CD4-positive, alpha-beta T cell treated with Interleukin-10 for 1 hour (primary cell): Measurements from ENCODE around the gene KCNA4.
"Not testable (repeated sequence)": the region's sequence is repeated elsewhere in the genome, so short reads cannot be mapped to it uniquely, and the experiment has no call there.

Experiments
- DNase-seq: peaks from one replicate; pipeline ENCODE4 v3.0.0-alpha.2; 2020

Gene KCNA4

DNA sequence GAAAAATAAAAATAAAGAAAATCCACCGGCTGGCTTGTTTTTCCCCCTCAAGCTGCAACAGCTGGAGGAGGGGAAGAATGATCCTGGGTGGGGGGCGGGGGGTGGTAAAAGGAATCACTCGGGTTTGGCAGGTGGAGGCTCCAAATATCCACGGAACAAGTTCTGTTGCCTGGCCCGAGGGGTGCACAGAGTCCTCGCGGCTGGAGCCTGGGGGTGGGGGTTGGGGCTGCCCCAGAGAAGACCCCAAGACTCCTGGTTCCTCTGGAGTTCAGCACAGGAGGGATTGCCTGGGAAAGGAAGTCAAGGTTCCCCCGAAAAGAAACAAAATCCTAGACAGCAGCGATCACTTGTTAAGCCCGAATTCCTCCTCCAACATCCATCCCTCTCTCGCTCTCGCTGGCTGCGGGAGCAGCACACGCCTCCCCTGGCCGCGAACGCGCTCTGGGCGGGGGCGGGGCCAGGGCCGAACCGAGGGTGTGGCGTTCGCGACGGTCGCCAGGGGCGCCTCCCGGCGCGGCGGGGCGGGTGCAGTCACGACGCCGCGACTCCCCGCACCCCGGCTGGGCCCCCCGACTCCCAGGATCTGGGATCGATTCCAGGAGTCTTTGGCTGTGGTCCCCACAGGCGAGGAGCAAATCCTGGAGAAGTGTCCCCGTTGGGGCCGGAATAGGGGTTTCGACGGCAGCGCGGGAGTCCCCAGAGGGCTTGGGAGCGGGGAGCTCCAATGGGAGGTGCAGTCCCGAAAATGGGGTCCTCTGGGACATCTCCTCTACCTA lies at the start of gene KCNA4:
TSS of gene KCNA4 (minus strand) at position 443 of the 776 bp plus-strand sequence. CDS start 4,352 bp downstream, outside the sequence.
- no peak for DNase-seq

DNA sequence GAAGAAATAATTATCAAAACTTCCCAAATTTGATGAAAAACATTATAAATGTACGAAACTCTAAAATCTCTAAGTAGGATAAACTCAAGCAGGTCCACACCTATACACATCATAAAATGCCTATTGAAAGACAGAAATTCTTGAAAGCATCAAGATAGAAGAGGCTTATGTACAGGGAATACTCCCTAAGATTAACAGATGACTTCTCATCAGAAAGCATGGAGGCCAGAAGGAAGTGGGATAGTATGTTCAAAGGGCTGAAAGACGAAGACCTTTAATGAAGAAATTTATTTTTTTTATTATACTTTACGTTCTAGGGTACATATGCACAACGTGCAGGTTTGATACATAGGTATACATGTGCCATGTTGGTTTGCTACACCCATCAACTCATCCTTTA lies 45.3 kb upstream of the KCNA4 start:
- no peak for DNase-seq

DNA sequence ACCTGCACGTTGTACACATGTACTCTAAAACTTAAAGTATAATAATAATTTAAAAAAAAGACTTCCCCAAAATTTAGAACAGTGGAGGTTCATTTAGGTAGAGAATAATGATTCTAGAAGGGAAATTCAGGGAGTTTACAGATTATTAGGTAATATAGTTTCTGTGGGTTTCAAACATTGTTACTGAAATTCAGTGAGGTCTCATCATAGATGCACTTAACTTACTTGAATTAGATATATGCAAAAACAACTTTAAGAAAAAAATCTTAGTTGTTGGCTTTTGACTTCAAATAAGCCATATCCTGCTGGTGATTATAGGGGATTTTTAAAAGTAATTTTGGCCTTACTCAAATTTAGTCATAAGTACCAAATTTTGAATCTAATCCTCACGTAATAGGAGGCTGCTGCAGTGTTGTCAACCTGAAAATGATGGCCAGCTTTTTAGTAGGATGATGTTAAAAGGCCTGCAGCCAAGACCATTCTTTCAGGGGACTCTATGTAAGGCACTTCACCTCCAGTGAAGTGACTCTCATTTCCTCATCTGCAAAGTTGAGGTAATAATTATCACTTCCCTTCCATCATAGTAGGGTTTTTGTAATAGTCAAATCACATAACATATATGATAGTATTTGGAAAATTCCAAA lies 42.5 kb upstream of the KCNA4 start:
- no peak for DNase-seq

DNA sequence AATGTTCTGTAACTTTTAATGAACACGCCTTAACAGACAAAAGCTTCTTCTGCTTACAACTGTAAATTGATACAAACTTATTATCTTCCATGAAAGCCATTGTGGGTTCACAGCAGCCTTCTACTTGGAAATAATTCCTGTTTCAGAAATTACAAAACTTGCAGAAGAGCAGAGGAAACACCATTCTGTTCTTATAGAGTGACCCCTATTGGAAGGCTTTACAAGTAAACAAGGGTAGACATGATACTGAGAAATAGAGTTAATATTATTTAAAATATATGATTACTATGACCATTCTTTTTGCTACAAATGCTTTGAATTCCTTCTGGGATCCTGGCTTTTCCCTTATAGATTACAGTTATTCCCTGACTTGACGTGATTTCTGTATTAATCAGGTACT lies 32.4 kb upstream of the KCNA4 start:
- DNase-seq, result no peak

DNA sequence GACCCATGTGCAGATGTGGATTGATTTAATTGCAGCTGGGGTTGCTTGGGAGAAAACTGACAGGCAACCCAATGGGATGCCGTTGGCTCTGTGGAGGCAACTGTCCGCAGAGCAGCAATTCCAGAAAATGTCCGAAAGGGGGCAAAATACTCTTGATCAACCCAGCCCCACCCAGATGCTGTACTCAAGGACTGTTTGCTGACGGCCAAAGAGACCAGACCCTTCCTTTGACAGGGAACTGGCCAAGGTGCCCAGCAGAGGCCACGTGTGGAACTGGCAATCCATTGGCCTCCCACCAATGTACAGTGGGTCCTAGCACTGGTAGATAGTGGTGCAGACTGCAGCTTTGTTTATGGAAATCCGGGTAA lies 29.7 kb upstream of the KCNA4 start:
- no peak for DNase-seq

DNA sequence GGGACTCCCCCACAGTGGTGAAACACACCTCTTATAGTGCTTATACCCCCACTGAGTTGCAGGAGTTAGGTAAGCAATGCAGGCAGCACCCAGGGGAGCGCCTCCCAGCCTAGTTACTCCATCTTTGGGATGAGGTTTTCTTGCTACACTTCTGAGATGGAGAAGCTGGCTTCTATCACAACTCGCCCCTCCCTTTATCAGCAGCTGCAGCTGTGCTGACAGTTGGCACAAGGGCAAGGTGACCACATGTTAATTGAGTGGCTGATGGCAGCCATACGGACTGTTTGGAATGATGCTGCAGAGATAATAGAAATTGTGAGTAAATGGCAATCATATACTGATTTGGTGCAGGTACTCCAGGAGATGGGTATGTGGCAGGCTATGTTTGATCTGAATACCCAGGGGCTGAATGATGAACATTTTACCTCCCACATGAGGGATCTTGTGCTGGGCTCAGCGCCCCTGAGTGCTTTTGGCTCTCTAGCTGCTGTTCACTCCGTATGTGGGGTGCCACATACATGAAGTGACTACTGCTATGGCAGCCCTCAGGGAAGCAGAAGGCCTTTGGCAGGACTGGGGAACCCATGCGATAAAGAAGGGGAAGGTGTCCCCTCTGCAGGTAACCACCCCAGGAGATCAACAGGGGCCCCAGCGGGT lies 29.2 kb upstream of the KCNA4 start:
- no peak for DNase-seq

DNA sequence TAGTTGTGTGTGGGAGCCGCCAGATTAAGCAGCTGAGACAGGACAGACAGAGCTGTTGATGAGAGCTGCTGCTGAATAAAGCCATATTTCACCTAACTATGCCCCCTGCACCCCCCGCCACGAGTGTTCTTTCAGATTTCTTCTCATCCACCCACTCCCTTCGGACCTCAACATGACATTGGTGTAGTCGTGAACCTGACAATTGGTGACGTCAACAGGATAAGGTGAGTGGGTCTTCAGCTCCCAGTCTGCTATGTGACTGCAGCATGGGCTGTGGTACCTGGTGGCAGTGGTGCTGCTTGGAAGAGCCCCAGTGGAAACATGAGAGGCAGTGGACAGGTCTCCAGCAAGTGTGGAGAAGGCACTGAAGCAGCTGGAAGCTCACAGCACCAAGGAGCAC lies 28.3 kb upstream of the KCNA4 start:
- no peak for DNase-seq

DNA sequence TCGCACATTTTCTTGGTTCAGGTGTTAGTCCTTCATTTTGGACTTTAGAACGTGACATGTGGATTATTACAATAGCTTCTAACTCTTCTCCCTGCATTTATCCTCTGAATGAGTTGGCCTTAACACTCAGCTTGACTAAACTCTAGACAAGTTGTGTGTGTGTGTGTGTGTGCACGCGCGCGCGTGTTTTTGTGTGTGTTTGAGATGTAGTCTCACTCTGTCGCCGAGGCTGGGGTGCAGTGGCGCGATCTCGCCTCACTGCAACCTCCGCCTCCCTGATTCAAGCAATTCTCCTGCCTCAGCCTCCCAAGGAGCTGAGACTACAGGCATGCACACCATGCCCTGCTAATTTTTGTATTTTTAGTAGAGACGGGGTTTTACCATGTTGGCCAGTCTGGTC lies 24.3 kb upstream of the KCNA4 start:
- DNase-seq, result no peak

DNA sequence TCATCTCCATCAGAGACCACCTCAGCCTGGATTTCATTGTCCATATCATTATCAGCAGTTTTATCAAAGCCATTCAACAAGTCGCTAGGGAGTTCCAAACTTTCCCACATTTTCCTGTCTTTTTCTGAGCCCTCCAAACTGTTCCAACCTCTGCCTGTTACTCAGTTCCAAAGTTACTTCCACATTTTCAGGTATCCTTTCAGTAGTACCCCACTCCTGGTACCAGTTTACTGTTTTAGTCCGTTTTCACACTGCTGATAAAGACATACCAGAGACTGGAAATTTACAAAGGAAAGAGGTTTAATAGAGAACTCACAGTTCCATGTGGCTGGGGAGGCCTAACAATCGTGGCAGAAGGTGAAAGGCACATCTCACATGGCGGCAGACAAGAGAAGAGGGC lies 17.9 kb upstream of the KCNA4 start:
- DNase-seq, result not testable (repeated sequence)

DNA sequence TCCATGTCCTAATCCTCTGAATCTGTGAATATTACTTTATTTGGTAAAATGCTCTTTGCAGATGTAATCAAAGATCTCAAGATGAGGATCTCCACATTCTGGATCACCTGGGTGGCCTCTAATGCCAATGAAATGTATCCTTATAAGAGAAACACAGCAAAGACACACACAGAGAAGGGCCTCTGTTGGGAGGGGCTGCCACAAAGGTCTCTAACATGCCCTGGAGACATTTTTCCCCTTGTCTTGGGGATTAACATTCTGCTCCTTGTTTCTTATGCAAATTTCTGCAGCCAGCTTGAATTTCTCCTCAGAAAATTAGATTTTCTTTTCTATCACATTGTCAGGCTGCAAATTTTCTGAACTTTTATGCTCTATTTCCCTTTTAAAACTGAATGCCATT lies 17.3 kb upstream of the KCNA4 start:
- DNase-seq, result not testable (repeated sequence)

DNA sequence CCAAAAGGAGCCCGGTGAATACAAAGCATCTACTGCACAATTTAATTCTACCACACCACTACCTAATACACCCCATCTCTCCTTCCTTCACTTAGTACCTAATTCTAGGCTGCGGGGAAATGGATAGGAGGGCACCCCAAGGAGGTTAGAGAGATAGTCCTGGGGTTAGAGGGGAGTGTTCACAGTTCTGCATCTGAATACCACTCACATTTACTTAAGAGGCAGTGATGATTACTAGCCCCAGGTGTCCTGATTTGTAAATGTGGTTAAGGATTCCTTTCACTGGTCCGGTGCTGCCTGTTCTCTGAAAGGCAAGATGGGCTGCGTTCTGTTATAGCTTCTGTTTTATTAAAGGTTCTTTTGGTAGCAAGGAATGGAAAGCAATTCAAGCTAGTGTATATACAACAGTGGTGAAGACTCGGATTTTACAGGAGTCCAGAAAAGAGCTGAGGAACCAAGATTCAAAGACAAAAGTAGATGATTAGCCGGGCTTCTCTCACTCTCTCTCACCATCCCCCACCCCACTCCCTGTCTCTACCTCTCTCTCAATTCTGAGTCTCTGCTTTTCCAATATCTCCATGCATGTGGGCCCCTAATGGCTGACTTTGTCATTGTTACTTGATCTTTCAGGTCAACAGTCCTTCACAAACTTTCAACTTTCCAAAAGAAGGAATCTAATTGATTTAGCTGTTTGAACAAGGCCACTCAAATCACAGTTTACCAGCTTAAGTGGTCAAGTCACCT lies 8.7 kb upstream of the KCNA4 start:
- DNase-seq, result no peak

DNA sequence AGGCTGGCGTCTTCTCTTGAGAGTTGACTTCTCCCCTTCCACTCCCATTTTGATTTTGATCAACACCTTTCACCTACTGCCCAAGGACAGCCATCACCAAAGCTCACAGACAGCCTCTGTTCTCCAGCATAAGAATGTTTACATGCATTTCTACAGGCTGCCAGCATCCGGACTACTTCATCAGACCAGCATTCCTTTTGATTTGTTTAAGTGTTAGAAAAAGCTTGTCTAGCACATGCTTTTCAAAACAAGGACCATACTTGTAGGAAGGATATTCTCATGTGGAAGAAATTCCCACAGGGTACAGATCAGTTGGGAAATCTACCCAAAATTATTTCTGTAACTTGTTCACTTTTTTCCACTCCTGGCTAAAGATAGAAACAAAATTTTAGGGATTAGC lies 6.2 kb upstream of the KCNA4 start:
- no peak for DNase-seq

DNA sequence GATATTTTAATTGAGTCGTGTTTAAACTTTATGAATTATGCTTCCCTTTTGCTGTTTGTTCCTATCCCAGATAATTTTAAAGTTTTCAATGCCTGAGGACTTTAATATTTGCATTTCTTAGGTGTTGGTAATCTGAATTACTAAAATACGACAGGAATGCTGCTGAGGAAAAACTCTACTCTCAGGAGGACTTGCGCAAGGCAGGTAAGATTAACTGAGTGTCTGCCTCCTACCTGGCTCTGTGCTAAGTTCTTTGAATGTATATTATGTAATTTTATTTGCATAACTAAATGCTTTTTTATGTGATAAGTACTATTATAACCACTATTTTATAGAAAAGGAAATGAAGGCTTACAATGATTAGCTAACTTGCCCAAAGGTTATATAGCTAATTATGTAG lies 2.7 kb upstream of the KCNA4 start:
- no peak for DNase-seq

DNA sequence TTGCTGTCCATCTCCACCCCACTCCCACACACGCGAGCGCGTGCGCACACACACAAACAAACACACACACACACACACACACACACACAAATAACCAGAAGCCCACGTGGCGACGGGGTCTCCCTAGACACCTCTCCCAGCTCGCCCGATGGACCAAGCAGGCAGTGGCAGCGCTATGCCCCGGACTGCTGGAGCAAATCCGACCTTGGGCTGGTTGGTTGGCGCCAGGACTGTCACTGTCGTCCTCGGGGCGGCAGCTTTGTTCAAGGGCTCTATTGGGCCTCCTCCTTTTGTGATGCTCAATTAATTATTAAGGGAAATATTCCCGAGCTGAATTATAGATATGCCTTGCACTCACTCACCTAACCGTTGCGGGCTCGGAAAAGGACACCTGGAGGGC lies 1.7 kb upstream of the KCNA4 start:
- no peak for DNase-seq

DNA sequence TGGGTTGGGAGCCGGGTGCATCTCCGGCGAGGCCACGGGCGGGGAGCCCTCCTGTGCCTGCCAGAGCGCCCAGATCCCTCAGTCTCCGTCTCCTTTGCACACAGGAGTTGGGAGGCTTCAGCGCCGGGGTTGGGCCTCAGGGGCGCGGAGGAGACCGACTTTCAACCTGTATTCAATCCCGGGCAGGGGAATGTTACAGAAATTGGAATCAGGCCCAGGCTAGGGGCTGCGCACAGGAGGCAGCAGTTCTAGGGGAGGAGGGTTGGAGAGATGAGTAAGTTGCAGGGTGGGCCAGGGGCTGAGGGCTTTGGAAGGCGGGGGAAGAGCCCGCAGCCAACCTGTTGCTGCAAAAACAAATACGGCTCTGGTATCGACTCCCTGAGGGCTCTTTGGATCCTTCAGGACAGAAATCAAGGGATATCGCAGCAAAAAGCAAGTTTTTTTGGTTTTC lies 640 bp upstream of the KCNA4 start:
- DNase-seq, result no peak

DNA sequence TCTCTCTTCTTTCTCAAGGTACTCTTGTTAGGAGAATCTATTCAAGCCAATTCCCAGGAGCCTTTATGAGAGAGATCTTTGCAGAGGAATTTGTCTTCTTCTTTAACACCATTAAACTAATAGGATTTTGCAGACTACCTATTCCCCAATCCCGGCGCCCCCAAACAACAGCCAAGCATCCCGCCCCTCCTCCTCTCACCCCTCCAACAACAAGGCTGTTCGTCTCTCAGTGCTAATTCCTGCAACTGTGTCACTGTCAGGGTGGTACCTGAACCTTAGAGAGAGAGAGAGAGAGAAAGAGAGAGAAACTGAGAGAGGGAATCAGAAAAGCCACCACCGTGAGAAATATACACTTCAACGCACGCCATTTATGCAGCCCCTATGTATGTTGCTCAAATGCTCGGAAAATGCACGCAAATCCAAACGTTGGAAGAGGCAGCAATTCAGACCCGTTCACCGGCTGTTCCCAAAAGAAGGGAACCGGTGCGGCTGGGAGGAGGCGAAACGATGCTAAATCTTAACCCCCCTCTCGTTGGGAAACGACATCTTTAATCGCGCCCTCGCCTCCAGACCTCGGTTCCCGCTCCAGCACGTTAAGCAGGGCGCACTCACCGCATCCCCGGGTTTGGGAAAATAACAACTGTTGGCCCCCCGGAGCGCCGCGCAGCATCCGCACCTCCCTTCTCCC lies 961 bp downstream of the KCNA4 start:
- DNase-seq, result no peak

DNA sequence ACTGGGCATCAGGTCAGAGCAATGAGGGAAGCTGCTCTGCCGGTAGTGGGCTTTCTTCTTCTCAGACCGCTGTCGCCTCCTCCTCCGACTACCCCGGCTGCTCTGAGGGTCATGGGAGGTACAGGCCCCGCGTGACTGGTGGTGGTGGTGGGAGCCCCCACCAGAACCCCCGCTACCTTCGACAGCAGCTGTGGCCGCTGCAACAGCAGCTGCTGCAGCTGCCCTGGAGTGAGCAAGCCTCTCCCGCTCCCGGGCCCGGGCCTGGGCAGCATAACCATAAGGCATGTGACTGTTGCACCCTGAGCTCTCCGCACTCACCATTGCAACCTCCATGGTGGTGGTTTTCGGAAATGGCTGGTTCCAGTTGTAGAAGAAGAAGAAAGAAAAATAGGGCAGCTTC lies 4.5 kb downstream of the KCNA4 start:
- no peak for DNase-seq

DNA sequence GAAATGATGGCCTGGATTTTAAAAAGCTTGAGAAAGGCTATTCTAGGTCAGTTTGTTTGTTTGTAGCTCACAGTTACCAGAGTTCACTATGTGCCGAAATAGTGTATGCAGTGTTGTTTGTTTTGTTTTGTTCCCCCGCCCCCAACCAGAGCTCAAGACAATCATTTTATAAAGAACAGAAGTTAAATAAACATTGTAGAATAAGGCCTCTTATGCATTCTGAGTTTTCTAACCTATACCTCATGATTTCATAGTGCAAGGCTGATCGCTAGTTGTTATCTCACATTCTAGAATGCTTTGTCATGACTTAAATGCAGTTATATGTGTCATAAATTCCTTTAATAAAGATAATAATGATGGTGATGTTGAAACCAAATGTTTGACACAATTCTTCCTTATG lies 7.8 kb downstream of the KCNA4 start:
- no peak for DNase-seq

DNA sequence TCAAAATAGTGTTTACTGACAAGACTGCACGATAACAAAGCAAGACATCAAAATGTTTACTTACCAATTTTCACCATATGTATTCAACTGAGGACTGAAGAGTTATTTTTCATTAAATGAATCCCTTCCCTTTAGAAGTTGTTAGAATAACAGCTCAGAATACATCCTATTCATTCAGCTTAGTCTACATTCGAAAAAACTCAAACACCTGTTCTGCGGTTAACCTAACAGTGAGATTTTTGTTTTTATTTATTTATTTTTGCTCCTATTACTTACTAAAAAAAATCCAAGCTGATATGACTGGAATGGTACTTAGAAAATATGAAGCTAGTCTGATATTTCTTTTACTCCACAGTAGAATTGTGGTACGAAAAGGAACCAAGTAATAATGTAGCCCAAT lies 10.0 kb downstream of the KCNA4 start:
- DNase-seq, result no peak

DNA sequence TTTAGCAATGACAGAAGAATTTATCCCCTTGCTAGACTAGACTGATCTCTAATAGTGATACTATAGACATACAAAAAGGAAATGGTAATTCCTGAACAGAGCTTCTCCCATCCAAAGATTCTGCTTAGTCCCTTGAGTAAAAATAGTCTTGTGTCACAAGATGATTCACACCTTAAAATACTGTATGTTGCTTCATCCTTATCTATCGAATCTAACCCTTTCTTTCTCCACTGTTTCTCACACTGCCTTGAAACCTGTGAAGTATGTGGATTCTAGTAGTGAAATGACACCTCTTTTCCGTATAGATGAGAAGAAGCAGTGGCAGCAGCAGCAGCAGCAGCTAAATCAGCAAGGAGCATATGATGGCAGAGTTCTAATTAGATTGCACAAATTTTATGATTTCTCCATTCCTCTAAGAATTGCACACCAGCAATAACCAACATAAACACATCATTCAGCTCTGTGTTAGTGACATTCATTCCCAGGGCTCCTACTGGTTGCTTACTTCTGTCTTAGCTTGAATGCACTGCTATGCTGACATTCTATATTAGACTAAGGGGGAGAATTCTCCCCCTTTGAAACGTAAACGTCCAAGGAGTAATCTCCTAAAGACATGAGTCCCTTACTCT lies 14.6 kb downstream of the KCNA4 start:
- DNase-seq, result no peak

DNA sequence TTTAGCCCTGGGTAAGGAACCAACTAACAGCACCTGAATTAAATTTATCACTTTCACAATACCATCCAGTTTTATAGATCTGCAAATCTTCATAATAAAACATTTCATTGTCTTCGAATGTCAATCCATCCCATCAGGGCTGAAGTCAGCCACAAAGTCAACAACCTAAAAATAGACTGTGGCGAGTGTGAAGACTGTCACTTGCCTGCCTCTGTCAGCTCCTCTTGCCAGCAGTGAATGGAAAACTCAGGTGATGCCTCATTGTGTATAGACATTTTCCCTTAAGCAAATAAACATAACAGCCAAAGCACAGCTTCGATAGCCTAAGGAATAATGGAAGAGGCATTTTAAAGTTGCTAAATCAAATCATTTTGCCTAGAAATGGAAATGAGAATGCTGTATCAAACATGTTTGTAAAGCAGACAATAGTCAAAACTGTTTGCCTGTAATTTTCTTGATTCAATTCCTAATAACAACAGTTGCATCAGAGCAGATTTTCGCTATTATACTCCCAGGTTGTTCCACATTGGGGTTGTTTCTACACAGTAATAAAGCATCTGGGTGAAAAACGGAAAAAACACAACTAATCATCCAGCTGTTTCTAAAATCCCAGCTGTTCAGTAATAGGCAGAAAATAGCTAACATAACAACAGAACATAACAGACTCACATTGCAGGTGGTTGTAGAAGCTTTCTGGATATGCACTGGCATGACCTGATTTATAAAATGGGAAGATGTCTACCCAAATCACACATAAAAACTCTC lies 15.7 kb downstream of the KCNA4 start:
- no peak for DNase-seq

DNA sequence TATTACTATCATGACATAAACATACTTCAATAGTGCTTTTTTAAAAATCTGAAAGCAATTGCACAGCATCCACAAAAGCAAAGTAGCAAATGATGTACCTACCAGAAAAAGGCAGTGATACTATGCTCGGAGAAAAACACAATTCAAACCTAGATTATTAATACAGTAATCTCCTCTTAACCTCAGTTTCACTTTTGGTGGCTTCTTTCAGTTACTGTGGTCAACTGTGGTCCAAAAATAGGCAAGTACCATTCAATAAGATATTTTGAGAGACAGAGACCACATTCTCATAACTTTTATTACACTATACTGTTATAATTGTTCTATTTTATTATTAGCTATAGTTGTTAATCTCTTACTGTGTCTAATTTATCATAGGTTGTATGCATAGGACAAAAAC lies 20.8 kb downstream of the KCNA4 start:
- DNase-seq, result no peak
